ENCODE measurements around the gene RDM1.
"Not testable (repeated sequence)": the region's sequence is repeated elsewhere in the genome, so short reads cannot be mapped to it uniquely, and the experiment has no call there.

RDM1 gene

DNA sequence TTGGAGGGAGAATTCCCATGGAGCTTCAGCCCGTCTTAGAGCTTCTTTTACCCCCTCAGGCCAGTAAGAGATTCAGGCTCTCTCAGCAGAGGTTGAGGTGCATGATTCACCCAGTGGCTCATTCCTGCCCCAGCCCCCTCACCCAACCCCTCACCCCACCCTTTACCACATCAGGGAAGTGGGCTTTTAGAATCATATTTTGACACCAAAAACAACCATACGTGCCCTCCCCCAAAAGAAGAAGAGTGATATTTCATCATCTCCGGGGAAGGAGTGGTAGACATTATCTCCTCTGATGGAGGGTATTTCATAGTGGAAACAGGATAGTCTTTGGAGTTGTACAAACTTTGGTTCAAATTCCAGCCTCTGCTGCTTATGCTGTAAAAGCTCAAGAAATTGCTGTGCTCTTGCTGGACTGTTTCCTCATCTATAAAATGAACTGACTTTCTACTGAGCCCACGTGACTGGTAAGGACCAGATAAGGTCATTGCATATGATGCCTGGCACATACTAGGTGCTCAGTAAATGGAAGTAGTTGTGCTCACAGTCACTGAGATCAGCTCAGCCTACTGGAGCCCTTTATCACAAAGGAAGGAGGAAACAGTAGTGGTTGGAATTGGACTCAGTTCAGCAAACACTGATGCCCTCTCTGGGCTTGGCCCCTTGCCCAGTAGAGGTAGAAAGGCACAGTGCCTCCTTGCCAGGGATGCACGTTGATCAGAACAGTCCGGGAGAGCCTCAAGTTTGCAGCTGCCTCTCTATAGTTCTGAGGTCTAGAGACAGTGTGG lies 32.1 kb downstream of the RDM1 start:
- no peak for DNase-seq (ENCODE audit: low read depth, low spot score)
- CTCF ChIA-PET, result no interaction called here
- POLR2A ChIA-PET, result no interaction called here
- TF ChIP-seq, protein P1, sequence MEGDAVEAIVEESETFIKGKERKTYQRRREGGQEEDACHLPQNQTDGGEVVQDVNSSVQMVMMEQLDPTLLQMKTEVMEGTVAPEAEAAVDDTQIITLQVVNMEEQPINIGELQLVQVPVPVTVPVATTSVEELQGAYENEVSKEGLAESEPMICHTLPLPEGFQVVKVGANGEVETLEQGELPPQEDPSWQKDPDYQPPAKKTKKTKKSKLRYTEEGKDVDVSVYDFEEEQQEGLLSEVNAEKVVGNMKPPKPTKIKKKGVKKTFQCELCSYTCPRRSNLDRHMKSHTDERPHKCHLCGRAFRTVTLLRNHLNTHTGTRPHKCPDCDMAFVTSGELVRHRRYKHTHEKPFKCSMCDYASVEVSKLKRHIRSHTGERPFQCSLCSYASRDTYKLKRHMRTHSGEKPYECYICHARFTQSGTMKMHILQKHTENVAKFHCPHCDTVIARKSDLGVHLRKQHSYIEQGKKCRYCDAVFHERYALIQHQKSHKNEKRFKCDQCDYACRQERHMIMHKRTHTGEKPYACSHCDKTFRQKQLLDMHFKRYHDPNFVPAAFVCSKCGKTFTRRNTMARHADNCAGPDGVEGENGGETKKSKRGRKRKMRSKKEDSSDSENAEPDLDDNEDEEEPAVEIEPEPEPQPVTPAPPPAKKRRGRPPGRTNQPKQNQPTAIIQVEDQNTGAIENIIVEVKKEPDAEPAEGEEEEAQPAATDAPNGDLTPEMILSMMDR (IDR thresholded peaks at IDR 0.05; ENCODE audit: insufficient read depth, low read length, missing control alignments), result no peak
- no peak overlapping the region for H3K4me3 ChIP-seq (ENCODE audit: low read depth, low read length)

DNA sequence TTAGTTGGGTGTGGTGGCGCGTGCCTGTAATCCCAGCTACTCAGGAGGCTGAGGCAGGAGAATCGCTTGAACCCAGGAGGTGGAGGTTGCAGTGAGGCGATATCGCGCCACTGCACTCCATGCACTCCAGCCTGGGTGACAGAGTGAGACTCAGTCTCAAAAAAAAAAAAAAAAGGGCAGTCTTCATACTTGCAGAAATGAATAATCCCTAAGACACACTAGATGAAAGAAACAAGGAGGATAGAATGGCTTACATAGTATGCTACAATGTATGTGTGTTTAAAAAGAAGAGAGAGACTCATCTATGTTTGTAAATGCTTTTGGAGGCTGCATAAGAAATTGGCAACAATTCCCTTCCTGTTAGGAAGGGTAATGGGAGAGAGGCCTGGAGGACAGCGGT lies 32.8 kb downstream of the RDM1 start:
- POLR2A ChIA-PET; DNase-seq (ENCODE audit: low read depth, low spot score); H3K4me3 ChIP-seq (ENCODE audit: low read depth, low read length); CTCF ChIA-PET: not testable (repeated sequence)

- POLR2A ChIA-PET, result no interaction called here
- TF ChIP-seq, protein P1 (IDR thresholded peaks at IDR 0.05; ENCODE audit: insufficient read depth, low read length, missing control alignments), result no peak
Measured at GRCh38 chr17:35895636-35896587, 34.7 kb downstream of the RDM1 start.

GRCh38 chr17:35894206-35894605 lies 36.4 kb downstream of the RDM1 start:
- POLR2A ChIA-PET, result no interaction called here
- CTCF ChIA-PET, result no interaction called here
- TF ChIP-seq, protein P1 (IDR thresholded peaks at IDR 0.05; ENCODE audit: insufficient read depth, low read length, missing control alignments), result no peak
- H3K4me3 ChIP-seq (ENCODE audit: low read depth, low read length), result no peak overlapping the region
- no peak for DNase-seq (ENCODE audit: low read depth, low spot score)

More at GRCh38 chr17:35895636-35896587, 34.7 kb downstream of the RDM1 start:
- H3K4me3 ChIP-seq (ENCODE audit: low read depth, low read length), result no peak overlapping the region
- peak; percentile 7 for DNase-seq (ENCODE audit: low read depth, low spot score)
- CTCF ChIA-PET, result interaction anchor here (1.4 kb wide), 1 partner anchor 73 kb away, joined by 4 read pairs; no protein-coding TSS in a partner anchor

DNA sequence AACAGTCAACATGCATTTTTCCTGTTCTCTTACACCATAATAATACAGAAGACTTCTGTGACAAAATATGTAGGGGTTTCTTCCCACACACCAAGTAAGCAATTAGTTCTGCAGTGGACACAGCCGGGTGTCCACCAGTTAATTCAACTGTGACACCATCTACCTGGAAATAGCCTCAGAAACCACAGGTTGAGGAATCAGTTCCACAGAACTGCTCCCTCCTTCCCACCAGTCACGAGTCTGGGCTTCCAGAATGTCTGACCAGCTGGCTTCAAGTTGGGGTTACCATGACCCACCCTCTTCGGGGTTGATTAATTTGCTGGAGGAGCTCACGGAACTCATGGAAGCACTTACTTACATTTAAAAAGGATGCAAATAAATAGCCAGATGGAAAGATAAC lies 36.8 kb downstream of the RDM1 start:
- CTCF ChIA-PET, result no interaction called here
- no peak for DNase-seq (ENCODE audit: low read depth, low spot score)
- TF ChIP-seq, protein P1 (IDR thresholded peaks at IDR 0.05; ENCODE audit: insufficient read depth, low read length, missing control alignments), result no peak
- H3K4me3 ChIP-seq (ENCODE audit: low read depth, low read length), result no peak overlapping the region
- POLR2A ChIA-PET, result no interaction called here

GRCh38 chr17:35892091-35893035 lies 38.2 kb downstream of the RDM1 start:
- TF ChIP-seq, protein P1 (IDR thresholded peaks at IDR 0.05; ENCODE audit: insufficient read depth, low read length, missing control alignments), result no peak
- CTCF ChIA-PET, result interaction anchor here (0.9 kb wide), 1 partner anchor 11 kb away, joined by 3 read pairs; no protein-coding TSS in a partner anchor
- no peak for DNase-seq (ENCODE audit: low read depth, low spot score)
- no peak overlapping the region for H3K4me3 ChIP-seq (ENCODE audit: low read depth, low read length)
- POLR2A ChIA-PET, result no interaction called here
